IPS-20b (cell line): ENCODE results near the gene GRIN3A.

Experiments
- H3K27ac ChIP-seq: one replicate; pipeline ENCODE4 v1.5.1; 2013; ENCODE audit warnings: low read length
- H3K27me3 ChIP-seq: 2 replicates; pipeline ENCODE4 v1.6.1; 2013; ENCODE audit warnings: mild to moderate bottlenecking, low read length, inconsistent platforms; ENCODE audit not compliant: insufficient read depth
- H3K36me3 ChIP-seq: 2 replicates; pipeline ENCODE4 v1.6.1; 2013; ENCODE audit warnings: low read depth, mild to moderate bottlenecking, inconsistent platforms, low read length, moderate library complexity; ENCODE audit not compliant: insufficient read depth
- H3K4me1 ChIP-seq: 2 replicates; pipeline ENCODE4 v1.6.1; 2013; ENCODE audit warnings: mild to moderate bottlenecking, control low read depth, inconsistent platforms, low read length, moderate library complexity; ENCODE audit not compliant: insufficient read depth
- H3K4me3 ChIP-seq: 2 replicates; pipeline ENCODE4 v1.5.1; 2013; ENCODE audit warnings: mild to moderate bottlenecking, low read length, inconsistent platforms
- H3K9ac ChIP-seq: 2 replicates; pipeline ENCODE4 v1.6.1; 2013; ENCODE audit warnings: low read depth, mild to moderate bottlenecking, inconsistent platforms, low read length, moderate library complexity
- H3K9me3 ChIP-seq: 2 replicates; pipeline ENCODE4 v1.6.1; 2013; ENCODE audit warnings: mild to moderate bottlenecking, low read depth, low read length, inconsistent platforms; ENCODE audit not compliant: insufficient read depth

The GRIN3A gene

GRCh38 chr9:101664453-101664852, 74.0 kb downstream of the GRIN3A start:
- H3K9ac ChIP-seq: no peak overlapping the region

GRCh38 chr9:101652601-101653175, 85.8 kb downstream of the GRIN3A start:
- H3K9me3 ChIP-seq: no peaks in the 10 kb centered on the region
- no peak overlapping the region for H3K27ac ChIP-seq
- no peak overlapping the region for H3K9ac ChIP-seq
- H3K4me1 ChIP-seq: no peaks in the 10 kb centered on the region
- no peaks in the 10 kb centered on the region for H3K27me3 ChIP-seq
- H3K4me3 ChIP-seq: no peak overlapping the region
- no peaks in the 10 kb centered on the region for H3K36me3 ChIP-seq

More at GRCh38 chr9:101664453-101664852, 74.0 kb downstream of the GRIN3A start:
- Histone ChIP-seq H3K9me3 (no peaks in the 10 kb centered on the region), H3K27ac (no peak overlapping the region), H3K36me3 (no peaks in the 10 kb centered on the region), H3K27me3 (no peaks in the 10 kb centered on the region), H3K4me3 (no peak overlapping the region), H3K4me1 (peaks cover 4% of the 10 kb centered on the region; the same call in 1 of the 2 replicates)

- Histone ChIP-seq H3K9me3 (no peaks in the 10 kb centered on the region), H3K27ac (no peak overlapping the region)
These were observed 88.3 kb downstream of the GRIN3A start for GRCh38 chr9:101650142-101650541.

GRCh38 chr9:101648493-101648892, 90.0 kb downstream of the GRIN3A start:
- no peak overlapping the region for H3K9ac ChIP-seq
- H3K9me3 ChIP-seq: no peaks in the 10 kb centered on the region
- no peaks in the 10 kb centered on the region for H3K36me3 ChIP-seq
- H3K4me1 ChIP-seq: no peaks in the 10 kb centered on the region
- no peaks in the 10 kb centered on the region for H3K27me3 ChIP-seq
- H3K27ac ChIP-seq: no peak overlapping the region
- H3K4me3 ChIP-seq: no peak overlapping the region

More at GRCh38 chr9:101650142-101650541, 88.3 kb downstream of the GRIN3A start:
- Histone ChIP-seq H3K9ac (no peak overlapping the region), H3K4me1 (no peaks in the 10 kb centered on the region), H3K27me3 (no peaks in the 10 kb centered on the region), H3K36me3 (no peaks in the 10 kb centered on the region), H3K4me3 (no peak overlapping the region)

- peaks cover 7% of the 10 kb centered on the region; the same call in 1 of the 2 replicates for H3K9me3 ChIP-seq
- no peaks in the 10 kb centered on the region for H3K36me3 ChIP-seq
- no peaks in the 10 kb centered on the region for H3K4me1 ChIP-seq
- no peak overlapping the region for H3K27ac ChIP-seq
- H3K27me3 ChIP-seq: no peaks in the 10 kb centered on the region
- no peak overlapping the region for H3K4me3 ChIP-seq
- no peak overlapping the region for H3K9ac ChIP-seq
These were observed 98.4 kb downstream of the GRIN3A start for GRCh38 chr9:101639785-101640665.

GRCh38 chr9:101639311-101639710, 99.1 kb downstream of the GRIN3A start:
- no peaks in the 10 kb centered on the region for H3K4me1 ChIP-seq
- H3K27ac ChIP-seq: no peak overlapping the region
- no peaks in the 10 kb centered on the region for H3K27me3 ChIP-seq
- H3K9ac ChIP-seq: no peak overlapping the region
- H3K4me3 ChIP-seq: no peak overlapping the region
- no peaks in the 10 kb centered on the region for H3K36me3 ChIP-seq
- peaks cover 7% of the 10 kb centered on the region; the same call in 1 of the 2 replicates for H3K9me3 ChIP-seq

GRCh38 chr9:101636247-101636646, 102.2 kb downstream of the GRIN3A start:
- no peaks in the 10 kb centered on the region for H3K27me3 ChIP-seq
- no peaks in the 10 kb centered on the region for H3K4me1 ChIP-seq
- no peak overlapping the region for H3K4me3 ChIP-seq
- no peaks in the 10 kb centered on the region for H3K9me3 ChIP-seq
- H3K36me3 ChIP-seq: no peaks in the 10 kb centered on the region
- no peak overlapping the region for H3K9ac ChIP-seq
- H3K27ac ChIP-seq: no peak overlapping the region

- no peak overlapping the region for H3K4me3 ChIP-seq
- H3K27ac ChIP-seq: no peak overlapping the region
- no peaks in the 10 kb centered on the region for H3K27me3 ChIP-seq
- no peak overlapping the region for H3K9ac ChIP-seq
- no peaks in the 10 kb centered on the region for H3K4me1 ChIP-seq
- H3K36me3 ChIP-seq: no peaks in the 10 kb centered on the region
- H3K9me3 ChIP-seq: no peaks in the 10 kb centered on the region
These were observed 103.0 kb downstream of the GRIN3A start for GRCh38 chr9:101635473-101635872.

- Histone ChIP-seq H3K4me3 (no peak overlapping the region), H3K27me3 (no peaks in the 10 kb centered on the region), H3K4me1 (no peaks in the 10 kb centered on the region), H3K27ac (no peak overlapping the region), H3K9ac (no peak overlapping the region), H3K36me3 (no peaks in the 10 kb centered on the region), H3K9me3 (no peaks in the 10 kb centered on the region)
These were observed 103.6 kb downstream of the GRIN3A start for GRCh38 chr9:101634741-101635409.

GRCh38 chr9:101632611-101633010, 105.8 kb downstream of the GRIN3A start:
- H3K9ac ChIP-seq: no peak overlapping the region
- H3K27me3 ChIP-seq: no peaks in the 10 kb centered on the region
- no peaks in the 10 kb centered on the region for H3K9me3 ChIP-seq
- no peaks in the 10 kb centered on the region for H3K4me1 ChIP-seq
- no peaks in the 10 kb centered on the region for H3K36me3 ChIP-seq
- H3K27ac ChIP-seq: no peak overlapping the region
- no peak overlapping the region for H3K4me3 ChIP-seq

- Histone ChIP-seq H3K27ac (no peak overlapping the region), H3K27me3 (no peaks in the 10 kb centered on the region), H3K4me1 (no peaks in the 10 kb centered on the region), H3K4me3 (no peak overlapping the region), H3K9me3 (no peaks in the 10 kb centered on the region), H3K36me3 (no peaks in the 10 kb centered on the region), H3K9ac (no peak overlapping the region)
These were observed 106.6 kb downstream of the GRIN3A start for GRCh38 chr9:101631892-101632291.
